CD4-positive, alpha-beta memory T cell (primary cell): ENCODE results near the gene BAZ2A. TPM values are rescaled to one million over a fixed set of nuclear protein-coding genes. Genes with fewer than 3 reads are reported as not detected.

ENCODE experiments used
- CTCF ChIA-PET: fragments of 350-600 bp; sonication (Branson Sonifier 250); formaldehyde crosslinking; loops from one replicate; lab custom pipeline; 2021; ENCODE audit warnings: inconsistent platforms; ENCODE audit not compliant: partially characterized antibody; lab: Charles Lee
- POLR2A ChIA-PET: fragments of 350-600 bp; sonication (Branson Sonifier 250); formaldehyde crosslinking; loops from one replicate; lab custom pipeline; 2021; ENCODE audit not compliant: partially characterized antibody; lab: Charles Lee
- DNase-seq, 5 donors: peaks; one replicate each; pipeline versions ENCODE4 v3.0.0 to v3.0.0-alpha.2; 2020 to 2022; ENCODE audit warnings: mixed read lengths in 1 of 5
- H3K27ac ChIP-seq: one replicate; pipeline ENCODE4 v1.7.0; 2013; ENCODE audit warnings: low read depth, low read length
- H3K27me3 ChIP-seq: 2 replicates; pipeline ENCODE4 v1.7.0; 2013; ENCODE audit warnings: mild to moderate bottlenecking, low read length, moderate library complexity; ENCODE audit not compliant: insufficient read depth
- H3K36me3 ChIP-seq: 2 replicates; pipeline ENCODE4 v1.7.0; 2013; ENCODE audit warnings: mild to moderate bottlenecking, low read length, moderate library complexity; ENCODE audit not compliant: insufficient read depth
- H3K4me1 ChIP-seq: 2 replicates; pipeline ENCODE4 v1.7.0; 2013; ENCODE audit warnings: mild to moderate bottlenecking, low read length, moderate library complexity; ENCODE audit not compliant: insufficient read depth
- H3K4me3 ChIP-seq, 2 donors: one replicate each; pipeline ENCODE4 v1.7.0; 2013; ENCODE audit warnings: low read length in 2 of 2, mild to moderate bottlenecking in 1 of 2
- H3K9me3 ChIP-seq, 2 donors: one replicate each; pipeline ENCODE4 v1.7.0; 2013; ENCODE audit warnings: low read length in 2 of 2, control low read depth in 1 of 2; ENCODE audit not compliant: control insufficient read depth in 1 of 2
- H3K27ac Mint-ChIP-seq, 7 donors: one replicate each; pipeline ENCODE4 v1.8.0; 2020 to 2021; ENCODE audit warnings: mixed read lengths in 7 of 7, mild to moderate bottlenecking in 6 of 7, inconsistent platforms in 3 of 7, moderate library complexity in 3 of 7
- H3K27me3 Mint-ChIP-seq, 2 donors: one replicate each; pipeline ENCODE4 v1.8.0; 2020 to 2021; ENCODE audit warnings: mixed read lengths in 2 of 2
- H3K36me3 Mint-ChIP-seq, 2 donors: one replicate each; pipeline ENCODE4 v1.8.0; 2020 to 2021; ENCODE audit warnings: mixed read lengths in 2 of 2, inconsistent platforms in 1 of 2, mild to moderate bottlenecking in 1 of 2
- H3K4me1 Mint-ChIP-seq, 4 donors: one replicate each; pipeline ENCODE4 v1.8.0; 2020 to 2021; ENCODE audit warnings: mixed read lengths in 4 of 4, mild to moderate bottlenecking in 1 of 4
- H3K4me3 Mint-ChIP-seq, 8 donors: one replicate each; pipeline ENCODE4 v1.8.0; 2020 to 2021; ENCODE audit warnings: mixed read lengths in 8 of 8, mild to moderate bottlenecking in 7 of 8, moderate library complexity in 6 of 8, inconsistent platforms in 3 of 8
- H3K9me3 Mint-ChIP-seq, 8 donors: one replicate each; pipeline ENCODE4 v1.8.0; 2020 to 2021; ENCODE audit warnings: mixed read lengths in 8 of 8, mild to moderate bottlenecking in 5 of 8, inconsistent platforms in 3 of 8, moderate library complexity in 1 of 8
- intact Hi-C: fragments of 100-400 bp; cut with micrococcal nuclease; formaldehyde crosslinking; loops from one replicate; pipeline ENCODE4 v1.15.1; 2023
- polyA plus RNA-seq, 2 donors: library from polyadenylated mRNA; unstranded; fragments of 300-500 nt; fragmentation: Illumina TruSeq; gene quantifications; one replicate each; pipeline ENCODE4 v1.2.3, GENCODE V29; 2021
- total RNA-seq, 2 experiments: library from RNA; stranded (reverse); gene quantifications; one replicate each; pipeline ENCODE4 v1.2.3, GENCODE V29; 2021

BAZ2A gene
- total and polyA plus RNA-seq, 4 experiments from 2014 or later, result 3.8 to 212 (median 121) TPM

DNA sequence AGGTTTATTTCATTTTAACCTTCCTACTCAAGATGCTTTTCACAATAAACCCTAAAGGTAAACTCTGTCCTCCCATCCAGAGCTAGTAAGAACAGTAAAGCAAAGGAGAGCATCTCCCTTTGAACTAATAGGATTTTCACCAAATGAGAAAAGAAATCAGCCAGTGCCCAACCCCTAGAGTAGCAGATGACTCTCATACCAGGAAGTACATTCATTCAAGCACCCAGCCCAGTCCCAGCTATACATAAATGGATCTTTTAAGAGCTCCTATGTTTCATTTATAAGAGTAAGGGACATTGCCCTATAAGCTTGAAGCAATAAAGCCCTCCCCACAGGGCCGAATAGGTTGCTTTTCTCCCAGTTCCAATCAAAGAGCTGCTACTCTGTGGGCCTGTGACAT, 7.6 kb downstream of the BAZ2A start:
- H3K27ac ChIP-seq, result no peak overlapping the region
- H3K27me3 ChIP-seq, result no peaks in the 10 kb centered on the region
- Mint-ChIP-seq H3K4me1 (peaks cover 44 to 72% (median 57%) of the 10 kb centered on the region in 4 donors), H3K27me3 (no peaks in the 10 kb centered on the region), H3K4me3 (peak overlapping the region in 1 of 8 donors; percentile 10), H3K36me3 (peaks cover 19 to 58% of the 10 kb centered on the region in 2 donors), H3K27ac (peak overlapping the region in 4 of 7 donors; percentile 45 to 71 (median 58)), H3K9me3 (no peaks in the 10 kb centered on the region)
- DNase-seq, result no peak
- peaks cover 70% of the 10 kb centered on the region for H3K4me1 ChIP-seq
- no peaks in the 10 kb centered on the region for H3K9me3 ChIP-seq
- no peak overlapping the region for H3K4me3 ChIP-seq
- CTCF ChIA-PET, result interaction anchor here (1.4 to 9.3 kb wide), 3 partner anchors 13 to 23 kb away, joined by 3 to 68 read pairs (median 5); no protein-coding TSS in a partner anchor
- intact Hi-C loops, result no loop called here
- POLR2A ChIA-PET, result interaction anchor here (0.9 to 6.6 kb wide), 2 partner anchors 13 to 103 kb away, joined by 3 to 67 read pairs; partner anchors contain the start of gene NACA
- peaks cover 12% of the 10 kb centered on the region for H3K36me3 ChIP-seq

DNA sequence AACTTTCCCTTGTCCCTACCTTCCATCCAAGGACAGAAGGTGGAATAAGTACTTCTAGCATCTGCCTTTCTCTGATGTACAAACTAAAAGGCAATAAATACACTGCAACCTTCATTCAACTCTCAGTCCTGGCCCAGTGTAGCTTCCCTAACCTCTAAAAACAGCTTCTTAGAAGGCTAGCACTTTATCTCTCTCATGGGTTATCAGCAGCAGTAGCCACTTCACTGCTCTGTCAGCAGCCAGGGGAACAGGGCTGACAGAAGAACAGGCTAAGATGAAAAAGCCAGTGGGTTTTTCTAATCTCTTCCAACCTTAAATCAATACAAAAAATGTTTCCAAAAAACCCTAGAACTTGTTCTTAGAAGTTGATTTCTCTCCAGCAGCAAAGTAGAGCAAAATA, 13.2 kb downstream of the BAZ2A start:
- Histone ChIP-seq H3K4me1 (peaks cover 21% of the 10 kb centered on the region), H3K36me3 (peaks cover 61% of the 10 kb centered on the region), H3K9me3 (no peaks in the 10 kb centered on the region), H3K27me3 (no peaks in the 10 kb centered on the region), H3K4me3 (no peak overlapping the region), H3K27ac (no peak overlapping the region)
- peaks cover 15 to 40% (median 24%) of the 10 kb centered on the region in 4 donors for H3K4me1 Mint-ChIP-seq
- intact Hi-C loops, result no loop called here
- no peaks in the 10 kb centered on the region for H3K9me3 Mint-ChIP-seq
- ChIA-PET POLR2A (interaction anchor here (1.0 to 1.3 kb wide), 2 partner anchors 12 to 14 kb away, joined by 3 to 9 read pairs; partner anchors contain the start of gene BAZ2A), CTCF (interaction anchor here (1.0 to 1.1 kb wide), 2 partner anchors 12 to 20 kb away, joined by 3 to 5 read pairs; no protein-coding TSS in a partner anchor)
- H3K36me3 Mint-ChIP-seq, result peaks cover 60 to 81% of the 10 kb centered on the region in 2 donors
- no peak for DNase-seq
- H3K4me3 Mint-ChIP-seq, result no peak overlapping the region
- peak overlapping the region in 3 of 7 donors; percentile 23 to 66 (median 48) for H3K27ac Mint-ChIP-seq
- H3K27me3 Mint-ChIP-seq, result no peaks in the 10 kb centered on the region

DNA sequence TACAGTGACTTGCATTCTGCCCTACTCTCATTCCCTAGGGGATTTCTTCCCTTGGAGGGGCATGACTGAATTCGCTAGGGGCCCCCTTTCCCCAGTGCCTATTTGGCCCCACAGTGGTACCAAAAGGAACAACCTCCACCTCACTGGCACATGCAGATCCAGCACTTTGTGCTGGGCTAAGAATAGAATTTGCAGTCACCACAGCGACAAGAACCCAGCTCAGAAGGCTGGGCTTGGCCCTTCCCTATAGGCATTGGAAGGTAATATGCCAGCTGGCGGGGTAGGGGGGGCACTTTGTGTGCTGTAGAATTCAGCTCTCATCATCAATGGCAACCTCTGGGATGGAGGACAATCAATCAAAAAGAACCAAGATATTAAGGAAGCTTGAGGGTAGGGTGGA, 13.9 kb downstream of the BAZ2A start:
- Mint-ChIP-seq H3K27me3 (no peaks in the 10 kb centered on the region), H3K4me3 (no peak overlapping the region), H3K36me3 (peaks cover 67 to 87% of the 10 kb centered on the region in 2 donors), H3K9me3 (no peaks in the 10 kb centered on the region), H3K4me1 (peaks cover 14 to 38% (median 23%) of the 10 kb centered on the region in 4 donors), H3K27ac (peak overlapping the region in 4 of 7 donors; percentile 51 to 78 (median 62))
- intact Hi-C loops, result no loop called here
- Histone ChIP-seq H3K27me3 (no peaks in the 10 kb centered on the region), H3K9me3 (no peaks in the 10 kb centered on the region), H3K4me1 (peaks cover 15% of the 10 kb centered on the region), H3K27ac (no peak overlapping the region), H3K4me3 (no peak overlapping the region), H3K36me3 (peaks cover 68% of the 10 kb centered on the region)
- DNase-seq, result no peak
- ChIA-PET CTCF (interaction anchor here (1.0 to 1.1 kb wide), 2 partner anchors 12 to 20 kb away, joined by 3 to 5 read pairs; no protein-coding TSS in a partner anchor), POLR2A (no interaction called here)

DNA sequence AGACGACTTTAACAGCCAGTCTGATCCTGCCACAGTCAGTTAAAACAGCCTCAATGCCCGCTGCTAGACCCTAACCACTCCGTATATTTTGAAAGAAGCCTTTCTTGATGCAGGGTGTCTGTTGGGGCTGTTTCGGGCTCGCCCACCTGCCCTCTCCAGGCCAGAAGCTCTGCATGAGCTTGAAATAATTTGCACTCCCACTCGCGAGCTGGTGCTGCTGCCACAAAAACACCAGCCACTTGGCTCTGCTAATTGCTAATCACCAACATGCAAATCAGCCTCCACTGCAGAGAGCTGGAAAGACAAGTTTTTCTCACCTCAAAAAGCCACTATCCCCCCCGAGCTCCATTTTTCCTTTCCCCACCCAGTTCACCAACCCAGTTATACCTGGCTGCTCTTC, 15.5 kb downstream of the BAZ2A start:
- no peak overlapping the region for H3K4me3 ChIP-seq
- intact Hi-C loops, result no loop called here
- H3K4me1 Mint-ChIP-seq, result peaks cover 7 to 24% (median 10%) of the 10 kb centered on the region in 4 donors
- peak overlapping the region in 1 of 8 donors; percentile 20 for H3K4me3 Mint-ChIP-seq
- peaks cover 80% of the 10 kb centered on the region for H3K36me3 ChIP-seq
- DNase-seq, result no peak
- H3K27me3 Mint-ChIP-seq, result no peaks in the 10 kb centered on the region
- no peak overlapping the region for H3K27ac ChIP-seq
- peaks cover 78 to 90% of the 10 kb centered on the region in 2 donors for H3K36me3 Mint-ChIP-seq
- no peaks in the 10 kb centered on the region for H3K9me3 Mint-ChIP-seq
- ChIA-PET POLR2A (interaction anchor here (1.0 to 3.6 kb wide), 3 partner anchors 14 to 32 kb away, joined by 3 to 14 read pairs (median 3); partner anchors contain the start of gene ATP5F1B), CTCF (interaction anchor here (2.3 kb wide), 1 partner anchor 22 kb away, joined by 7 read pairs; no protein-coding TSS in a partner anchor)
- no peaks in the 10 kb centered on the region for H3K27me3 ChIP-seq
- peaks cover 7% of the 10 kb centered on the region for H3K4me1 ChIP-seq
- H3K9me3 ChIP-seq, result no peaks in the 10 kb centered on the region
- peak overlapping the region in 4 of 7 donors; percentile 22 to 68 (median 36) for H3K27ac Mint-ChIP-seq

DNA sequence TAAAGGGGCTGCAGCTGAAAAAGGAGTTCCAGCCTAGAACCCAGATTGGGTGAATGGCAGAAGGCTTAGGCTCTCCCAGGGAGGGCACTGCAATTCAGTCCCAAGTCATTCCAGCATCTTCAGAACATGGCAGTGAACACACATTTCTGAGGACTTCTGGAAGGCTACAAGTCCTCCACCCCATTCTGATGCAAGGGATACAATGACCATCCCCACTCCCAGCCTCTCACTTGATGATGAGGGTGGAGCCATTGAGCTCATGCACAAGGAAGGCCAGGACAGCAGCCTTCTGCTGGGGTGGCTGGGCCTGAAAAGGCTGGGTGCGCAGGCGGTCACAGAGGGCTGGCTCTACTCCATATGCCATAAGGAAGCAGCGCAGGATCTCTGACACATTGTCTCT, 25.8 kb downstream of the BAZ2A start:
- intact Hi-C loops, result no loop called here
- Mint-ChIP-seq H3K4me1 (no peaks in the 10 kb centered on the region), H3K27ac (peak overlapping the region in 2 of 7 donors; percentile 24 to 87), H3K27me3 (no peaks in the 10 kb centered on the region), H3K36me3 (peaks cover 67 to 88% of the 10 kb centered on the region in 2 donors), H3K9me3 (no peaks in the 10 kb centered on the region), H3K4me3 (no peak overlapping the region)
- H3K9me3 ChIP-seq, result no peaks in the 10 kb centered on the region
- H3K27me3 ChIP-seq, result no peaks in the 10 kb centered on the region
- CTCF ChIA-PET, result interaction anchor here (1.5 to 1.9 kb wide), 3 partner anchors 9 to 90 kb away, joined by 3 to 6 read pairs (median 5); no protein-coding TSS in a partner anchor
- no peak for DNase-seq
- H3K36me3 ChIP-seq, result peaks cover 89% of the 10 kb centered on the region
- POLR2A ChIA-PET, result no interaction called here
- no peaks in the 10 kb centered on the region for H3K4me1 ChIP-seq
- H3K27ac ChIP-seq, result no peak overlapping the region
- no peak overlapping the region for H3K4me3 ChIP-seq

DNA sequence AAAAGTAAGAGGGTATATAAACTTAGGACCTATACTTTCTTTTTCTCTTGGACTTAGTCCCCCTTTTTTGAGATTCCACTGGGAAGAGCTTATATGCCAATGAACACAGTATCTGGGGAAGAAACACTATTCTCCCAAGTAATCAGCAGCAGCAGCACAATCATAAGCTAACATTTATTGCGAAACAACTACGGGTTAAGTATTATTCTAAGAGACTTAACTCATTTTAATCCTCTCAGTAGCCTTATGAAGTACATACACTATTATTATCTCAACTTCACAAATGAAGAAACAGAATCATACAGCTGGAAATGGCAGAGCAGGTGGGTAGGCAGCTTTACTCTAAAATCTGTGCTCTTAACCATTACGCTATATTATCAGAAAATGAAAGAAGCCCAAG, 27.9 kb downstream of the BAZ2A start:
- H3K27ac Mint-ChIP-seq, result no peak overlapping the region
- no peak for DNase-seq
- Histone ChIP-seq H3K9me3 (no peaks in the 10 kb centered on the region), H3K27ac (no peak overlapping the region), H3K4me3 (no peak overlapping the region), H3K4me1 (no peaks in the 10 kb centered on the region), H3K36me3 (peaks cover 92% of the 10 kb centered on the region), H3K27me3 (no peaks in the 10 kb centered on the region)
- no peak overlapping the region for H3K4me3 Mint-ChIP-seq
- H3K4me1 Mint-ChIP-seq, result no peaks in the 10 kb centered on the region
- ChIA-PET POLR2A (interaction anchor here (1.6 to 1.9 kb wide), 3 partner anchors 9 to 34 kb away, joined by 4 to 8 read pairs (median 6); partner anchors contain the start of gene BAZ2A), CTCF (interaction anchor here (0.9 to 4.2 kb wide), 7 partner anchors 11 to 33 kb away, joined by 3 to 38 read pairs (median 5); no protein-coding TSS in a partner anchor)
- H3K27me3 Mint-ChIP-seq, result no peaks in the 10 kb centered on the region
- intact Hi-C loops, result no loop called here
- H3K36me3 Mint-ChIP-seq, result peaks cover 79 to 92% of the 10 kb centered on the region in 2 donors
- H3K9me3 Mint-ChIP-seq, result no peaks in the 10 kb centered on the region

DNA sequence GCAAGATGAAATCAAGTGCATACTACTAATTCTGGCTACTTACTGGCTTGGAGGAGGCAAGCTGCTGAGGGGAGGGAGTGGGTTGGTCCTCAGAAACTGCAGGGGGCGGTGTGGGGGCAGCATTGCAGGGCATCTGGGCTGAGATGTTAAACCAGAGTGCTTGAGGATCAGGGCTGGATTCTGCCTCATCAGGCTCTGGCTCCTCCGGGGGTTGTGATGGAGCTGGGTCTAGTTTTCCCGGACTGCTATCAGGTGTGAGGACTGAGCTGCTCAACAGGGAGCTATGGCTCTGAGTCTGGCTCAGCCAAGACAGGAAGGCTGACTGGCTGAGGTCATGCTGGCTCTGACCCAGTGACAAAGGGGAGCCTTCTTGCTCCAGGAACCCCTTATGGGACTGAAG, 28.6 kb downstream of the BAZ2A start:
- Histone ChIP-seq H3K4me3 (no peak overlapping the region), H3K27me3 (no peaks in the 10 kb centered on the region), H3K27ac (no peak overlapping the region), H3K4me1 (no peaks in the 10 kb centered on the region), H3K9me3 (no peaks in the 10 kb centered on the region), H3K36me3 (peaks cover 90% of the 10 kb centered on the region)
- H3K9me3 Mint-ChIP-seq, result no peaks in the 10 kb centered on the region
- POLR2A ChIA-PET, result interaction anchor here (1.6 to 1.9 kb wide), 3 partner anchors 10 to 35 kb away, joined by 4 to 8 read pairs (median 6); partner anchors contain the start of gene BAZ2A
- peak overlapping the region in 1 of 7 donors; percentile 62 for H3K27ac Mint-ChIP-seq
- CTCF ChIA-PET, result interaction anchor here (0.9 to 4.2 kb wide), 7 partner anchors 10 to 34 kb away, joined by 3 to 38 read pairs (median 5); no protein-coding TSS in a partner anchor
- intact Hi-C loops, result loop anchor here (1.0 to 2.0 kb wide), 2 partner anchors 35 to 385 kb away; no protein-coding TSS in a partner anchor
- no peak overlapping the region for H3K4me3 Mint-ChIP-seq
- no peaks in the 10 kb centered on the region for H3K4me1 Mint-ChIP-seq
- DNase-seq, result peak in 2 of 5 donors; percentile 16 to 24
- H3K36me3 Mint-ChIP-seq, result peaks cover 79 to 91% of the 10 kb centered on the region in 2 donors
- no peaks in the 10 kb centered on the region for H3K27me3 Mint-ChIP-seq
